Measurements from ENCODE around the gene YJU2.
"Not testable (repeated sequence)": the region's sequence is repeated elsewhere in the genome, so short reads cannot be mapped to it uniquely, and the experiment has no call there.

GRCh38 chr19:4237510-4237909, 9.4 kb upstream of the YJU2 start:
- TF ChIP-seq RXRA (IDR thresholded peaks at IDR 0.05; ENCODE audit: borderline replicate concordance, low read depth); TCF12 (IDR thresholded peaks at IDR 0.05): not testable (repeated sequence)

Measured in SK-N-SH (cell line).